OCI-LY3 (cell line): ENCODE results near the gene THEM4.

Experiments
- CTCF ChIP-seq: fragments of 200-600, 300-600 bp; sonication (generic); IDR thresholded peaks from 2 replicates; pipeline ENCODE4 v1.5.1; 2014; ENCODE audit warnings: antibody characterized with exemption, low read length, low read depth
- EZH2phosphoT487 ChIP-seq: fragments of 200-600 bp; shearing (Covaris generic); IDR thresholded peaks from 2 replicates; pipeline ENCODE4 v1.6.1; 2018; ENCODE audit warnings: antibody characterized with exemption, mixed run types, low read depth

GRCh38 chr1:151953409-151954094 is 44.2 kb upstream of the THEM4 start:
- TF ChIP-seq CTCF (no peak), EZH2phosphoT487 (no peak)
